GM11168 (cell line): ENCODE results near the gene PPARD.

Experiments used
- in situ Hi-C: fragments of 300-500 bp; cut with MboI; formaldehyde crosslinking; loops from one replicate; pipeline ENCODE4 v1.12.0; 2022; ENCODE audit warnings: low sequenced_read_pairs; ENCODE audit not compliant: unreplicated experiment

The PPARD gene

DNA sequence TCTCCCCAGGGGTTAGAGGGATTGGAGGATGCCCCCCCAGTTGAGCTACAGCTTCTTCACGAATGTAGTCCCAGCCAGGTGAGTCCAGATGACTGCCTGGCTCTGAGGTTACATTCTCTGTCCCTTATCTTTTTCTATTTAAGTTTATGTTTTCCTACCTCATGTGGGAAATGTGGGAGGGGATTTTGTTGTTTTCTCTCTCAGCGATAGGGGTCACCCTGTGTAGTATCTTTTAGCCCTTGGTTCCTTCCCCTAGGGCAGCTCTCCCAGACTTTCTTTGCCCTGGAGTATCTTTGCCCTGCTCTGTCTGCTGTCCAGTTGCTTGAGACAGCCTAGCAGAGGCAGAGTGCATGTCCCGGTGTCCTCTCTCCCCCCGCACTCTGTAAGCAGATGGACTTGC is 115.5 kb downstream of the PPARD start:
- in situ Hi-C loops: no loop called here

DNA sequence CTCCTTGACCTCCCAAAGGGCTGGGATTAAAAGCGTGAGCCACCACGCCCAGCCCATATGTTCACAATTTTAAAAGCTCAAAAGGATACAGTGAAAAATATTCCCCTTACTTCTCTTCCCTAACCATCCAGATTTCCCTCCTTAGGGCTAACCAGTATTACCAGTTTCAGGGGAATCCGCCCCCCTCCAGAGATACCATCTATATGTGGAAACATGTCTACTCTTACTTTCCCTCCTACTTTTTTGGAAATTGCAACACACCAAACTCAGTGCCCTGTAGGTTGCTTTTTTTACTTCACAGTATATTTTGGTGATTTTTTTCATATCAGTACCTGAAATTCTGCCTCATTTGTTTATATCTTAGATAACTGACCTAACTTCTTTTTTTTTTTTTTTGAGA is 118.9 kb downstream of the PPARD start:
- in situ Hi-C loops: no loop called here

DNA sequence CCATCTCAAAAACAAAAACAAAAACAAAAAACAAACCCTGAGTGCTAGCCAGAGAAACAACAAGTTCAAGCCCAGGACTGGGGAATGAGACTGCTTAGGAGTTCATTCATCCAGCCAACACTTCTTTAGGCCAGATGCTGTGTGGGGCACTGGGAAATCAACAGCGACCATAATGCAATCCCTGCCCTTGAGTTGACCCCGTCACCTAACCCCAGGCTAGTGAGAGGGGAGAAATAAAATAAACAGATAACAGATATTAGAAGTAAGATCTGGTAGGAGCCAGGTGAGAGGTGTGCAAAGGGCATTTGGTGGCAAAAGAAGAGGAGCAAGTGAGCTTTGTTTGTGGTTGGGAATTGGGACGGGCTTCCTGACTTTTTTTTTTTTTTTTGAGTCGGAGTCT is 120.9 kb downstream of the PPARD start:
- in situ Hi-C loops: no loop called here

DNA sequence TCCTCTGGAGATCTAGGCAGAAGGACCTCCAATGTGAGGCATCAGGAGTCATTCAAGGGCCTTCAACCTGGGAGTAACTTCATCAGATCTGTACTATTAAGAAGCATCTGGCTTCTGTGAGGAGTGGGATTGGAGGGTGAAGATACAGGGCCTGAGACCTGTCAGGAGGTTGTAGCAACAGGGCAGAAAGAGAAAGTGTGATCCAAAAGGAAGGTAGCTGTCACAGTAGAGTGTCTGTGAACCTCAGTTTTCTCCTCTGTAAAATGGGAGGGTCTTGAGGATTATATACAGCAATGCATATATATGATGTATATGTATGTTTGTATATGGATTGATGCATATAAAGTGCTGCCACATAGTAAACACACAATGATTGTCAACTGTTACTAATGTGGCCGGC is 123.3 kb downstream of the PPARD start:
- in situ Hi-C loops: no loop called here

DNA sequence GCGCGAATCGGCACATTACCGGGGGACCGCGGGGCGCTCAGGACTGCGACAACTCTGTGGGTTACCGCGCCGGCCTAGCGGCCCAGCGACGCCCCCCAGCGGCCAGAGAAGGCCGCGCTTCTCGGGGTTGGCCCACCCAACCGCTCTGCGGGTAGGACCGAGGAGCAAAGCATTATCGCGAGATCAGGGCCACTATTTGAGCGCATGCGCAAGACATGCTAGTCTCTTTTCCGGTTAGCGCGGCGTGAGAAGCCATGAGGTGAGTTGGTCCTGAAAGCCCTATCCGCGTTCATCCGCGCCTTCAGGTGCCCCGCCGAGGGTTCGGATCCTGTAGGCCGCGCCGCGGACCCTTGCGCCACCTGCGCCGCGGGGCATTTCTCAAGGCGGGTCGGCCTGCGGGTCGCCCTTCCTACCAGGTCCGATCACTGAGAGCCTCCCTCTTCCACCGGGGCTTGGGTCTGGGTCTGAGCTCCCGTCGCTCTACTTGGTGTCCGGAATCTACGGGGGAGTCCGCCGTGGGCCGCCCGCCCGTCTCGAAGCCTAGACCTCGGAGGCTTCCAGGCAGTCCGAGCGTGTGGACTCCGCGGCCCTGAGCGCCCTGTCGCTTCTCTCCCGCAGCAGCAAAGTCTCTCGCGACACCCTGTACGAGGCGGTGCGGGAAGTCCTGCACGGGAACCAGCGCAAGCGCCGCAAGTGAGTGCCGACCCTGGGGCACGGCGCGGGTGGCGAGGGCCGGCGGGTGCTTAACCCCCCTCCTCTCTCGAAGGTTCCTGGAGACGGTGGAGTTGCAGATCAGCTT is 126.0 kb downstream of the PPARD start, which contains the start of gene RPL10A:
Gene RPL10A (plus strand): TSS at position 221 of the 799 bp plus-strand sequence. CDS start 34 bp downstream, at position 255.
- in situ Hi-C loops: no loop called here

DNA sequence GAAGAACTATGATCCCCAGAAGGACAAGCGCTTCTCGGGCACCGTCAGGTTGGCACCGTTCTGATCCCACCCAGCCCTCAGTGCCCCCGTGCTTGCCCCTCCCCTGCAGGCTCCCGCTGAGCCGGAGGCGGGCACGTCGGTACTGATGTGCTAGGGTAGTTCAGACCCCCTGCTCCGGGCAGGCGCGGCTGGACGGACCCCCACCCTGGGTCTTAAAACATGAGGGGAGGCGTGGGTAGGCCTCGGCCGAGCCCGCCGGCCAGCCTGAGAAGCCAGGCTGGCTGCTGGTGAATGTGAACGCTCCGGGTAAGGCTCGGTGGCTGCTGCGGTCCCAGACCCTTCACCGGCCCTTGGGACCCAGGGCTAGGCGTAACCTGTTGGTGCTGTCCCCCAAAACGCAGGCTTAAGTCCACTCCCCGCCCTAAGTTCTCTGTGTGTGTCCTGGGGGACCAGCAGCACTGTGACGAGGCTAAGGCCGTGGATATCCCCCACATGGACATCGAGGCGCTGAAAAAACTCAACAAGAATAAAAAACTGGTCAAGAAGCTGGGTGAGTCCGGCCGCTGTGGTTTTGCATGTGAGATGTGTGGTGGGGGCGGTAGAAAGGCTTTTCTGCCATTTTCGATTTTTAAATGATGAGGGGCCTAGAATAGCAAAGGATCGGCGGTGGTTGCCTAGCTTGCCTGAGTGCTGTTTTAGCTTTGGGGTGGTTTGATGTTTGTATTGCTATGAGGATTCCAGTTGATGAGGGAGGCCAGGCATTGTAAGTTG is 126.8 kb downstream of the PPARD start:
- in situ Hi-C loops: no loop called here

DNA sequence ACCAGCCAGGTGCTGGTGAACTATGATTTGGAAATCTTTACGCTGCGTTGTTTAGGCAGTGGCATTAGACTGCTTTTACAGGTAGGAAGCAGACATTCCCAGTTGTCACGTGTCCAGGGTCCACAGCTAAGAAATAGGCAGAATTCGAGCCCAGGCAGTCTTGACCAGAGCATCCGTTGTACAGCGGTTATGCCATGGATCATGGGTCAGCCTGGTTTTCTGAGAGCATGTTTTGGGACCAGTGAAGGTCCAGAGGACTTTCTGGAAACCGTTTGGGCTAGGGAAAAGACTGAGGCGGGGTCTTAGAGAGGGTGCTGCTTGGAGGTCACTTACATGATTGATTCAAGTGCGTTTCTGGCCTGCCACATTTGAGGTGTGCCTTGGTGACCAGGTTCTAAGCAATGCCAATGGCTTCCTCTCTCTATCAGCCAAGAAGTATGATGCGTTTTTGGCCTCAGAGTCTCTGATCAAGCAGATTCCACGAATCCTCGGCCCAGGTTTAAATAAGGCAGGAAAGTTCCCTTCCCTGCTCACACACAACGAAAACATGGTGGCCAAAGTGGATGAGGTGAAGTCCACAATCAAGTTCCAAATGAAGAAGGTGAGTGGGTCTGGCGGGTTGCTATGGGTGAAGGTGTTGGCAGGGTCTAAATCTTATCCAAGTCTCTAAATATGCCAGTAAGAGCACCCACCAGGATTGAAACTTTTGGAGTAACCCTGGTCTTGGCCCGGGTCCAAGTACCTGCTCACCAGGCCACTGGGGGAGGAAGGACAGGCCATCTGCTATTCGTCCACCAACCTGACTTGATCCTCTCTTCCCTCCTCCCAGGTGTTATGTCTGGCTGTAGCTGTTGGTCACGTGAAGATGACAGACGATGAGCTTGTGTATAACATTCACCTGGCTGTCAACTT is 127.6 kb downstream of the PPARD start:
- in situ Hi-C loops: no loop called here

DNA sequence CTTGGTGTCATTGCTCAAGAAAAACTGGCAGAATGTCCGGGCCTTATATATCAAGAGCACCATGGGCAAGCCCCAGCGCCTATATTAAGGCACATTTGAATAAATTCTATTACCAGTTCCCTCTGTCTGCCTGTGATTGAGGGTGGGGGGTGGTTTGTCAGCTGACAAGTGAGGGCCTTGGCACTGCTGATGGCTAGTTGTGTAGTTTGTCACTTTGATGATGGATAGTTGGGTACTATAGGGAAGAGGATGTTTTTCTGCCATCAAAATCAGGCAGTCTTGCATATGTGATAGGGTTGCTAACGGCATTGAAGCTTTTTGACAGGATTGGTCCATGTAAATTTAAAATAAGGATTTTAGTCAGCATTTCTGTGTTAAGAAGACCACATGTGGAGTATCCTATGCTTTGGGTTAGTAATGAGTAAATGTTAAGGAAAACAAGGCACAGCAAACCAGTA is 128.3 kb downstream of the PPARD start:
- in situ Hi-C loops: no loop called here

DNA sequence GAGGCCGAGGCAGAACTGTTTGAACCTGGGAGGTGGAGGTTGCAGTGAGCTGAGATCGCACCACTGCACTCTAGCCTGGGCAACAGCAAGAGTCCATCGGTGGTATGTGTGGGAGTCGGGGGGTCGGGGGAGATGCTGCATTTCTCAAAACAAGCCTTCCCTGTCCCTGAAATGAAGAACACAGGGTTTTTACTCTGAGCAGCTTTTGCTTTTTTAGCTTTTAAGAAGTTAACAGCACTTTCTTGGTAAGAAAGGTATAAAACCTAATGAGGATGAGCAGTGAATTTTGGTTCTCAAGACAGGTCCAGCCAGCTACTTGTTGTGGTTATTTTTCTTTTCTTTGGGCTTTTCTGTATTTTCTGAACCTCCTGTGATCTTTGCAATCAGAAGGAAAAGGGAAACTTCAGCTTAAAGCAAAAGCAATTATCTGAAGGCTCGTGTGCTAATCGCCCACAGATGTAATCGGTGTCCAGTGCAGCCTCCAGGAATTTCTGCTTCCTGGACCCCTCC is 129.5 kb downstream of the PPARD start:
- in situ Hi-C loops: no loop called here

DNA sequence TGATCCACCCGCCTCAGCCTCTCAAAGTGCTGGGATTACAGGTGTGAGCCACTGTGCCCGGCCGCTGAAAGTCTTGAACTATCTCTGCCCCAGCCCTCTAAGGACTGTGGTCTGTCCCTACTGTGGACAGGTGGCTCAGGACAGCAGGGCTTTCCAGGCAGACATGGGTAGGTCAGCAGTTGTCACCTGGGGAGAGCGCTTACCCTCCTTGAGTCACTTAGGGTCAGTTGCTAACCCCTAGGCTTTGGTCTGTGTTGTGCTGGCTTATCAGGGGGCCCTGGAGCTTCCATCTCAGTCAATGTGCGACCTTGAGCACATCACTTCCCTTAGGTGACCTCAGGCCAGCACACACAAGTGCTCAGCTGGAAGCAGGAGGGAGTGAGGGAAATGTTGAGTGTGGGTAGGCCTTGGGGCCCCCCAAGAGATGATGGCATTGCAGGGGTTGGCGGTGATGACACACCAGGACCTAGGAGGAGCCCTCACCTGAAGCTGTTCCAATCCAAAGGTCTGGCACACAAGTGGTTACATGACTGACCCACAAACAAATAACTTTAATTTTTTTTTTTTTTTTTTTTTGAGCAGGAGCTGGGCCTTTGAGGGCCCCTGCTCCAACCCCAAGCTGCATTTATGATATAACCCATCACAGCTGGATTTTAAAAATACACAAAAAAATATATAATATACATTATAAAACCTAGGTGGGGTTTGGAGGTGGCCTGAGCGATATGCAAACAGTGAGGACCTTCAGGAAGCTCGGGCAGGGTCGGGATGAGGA is 130.9 kb downstream of the PPARD start:
- in situ Hi-C loops: no loop called here

DNA sequence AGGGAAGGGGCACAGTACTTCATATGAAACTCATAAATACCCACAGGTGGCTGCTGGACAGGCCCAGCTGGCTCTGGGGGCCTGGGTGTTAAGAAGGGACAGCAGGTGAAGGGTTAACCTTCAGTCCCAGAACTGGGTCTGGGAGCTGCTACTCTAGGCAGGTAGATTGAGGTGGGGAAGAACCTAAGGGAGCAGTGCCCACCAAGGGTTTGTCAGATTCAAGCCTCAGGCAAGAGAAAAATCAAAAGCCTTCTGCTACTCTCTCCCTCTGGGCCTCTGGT is 131.4 kb downstream of the PPARD start:
- in situ Hi-C loops: no loop called here

DNA sequence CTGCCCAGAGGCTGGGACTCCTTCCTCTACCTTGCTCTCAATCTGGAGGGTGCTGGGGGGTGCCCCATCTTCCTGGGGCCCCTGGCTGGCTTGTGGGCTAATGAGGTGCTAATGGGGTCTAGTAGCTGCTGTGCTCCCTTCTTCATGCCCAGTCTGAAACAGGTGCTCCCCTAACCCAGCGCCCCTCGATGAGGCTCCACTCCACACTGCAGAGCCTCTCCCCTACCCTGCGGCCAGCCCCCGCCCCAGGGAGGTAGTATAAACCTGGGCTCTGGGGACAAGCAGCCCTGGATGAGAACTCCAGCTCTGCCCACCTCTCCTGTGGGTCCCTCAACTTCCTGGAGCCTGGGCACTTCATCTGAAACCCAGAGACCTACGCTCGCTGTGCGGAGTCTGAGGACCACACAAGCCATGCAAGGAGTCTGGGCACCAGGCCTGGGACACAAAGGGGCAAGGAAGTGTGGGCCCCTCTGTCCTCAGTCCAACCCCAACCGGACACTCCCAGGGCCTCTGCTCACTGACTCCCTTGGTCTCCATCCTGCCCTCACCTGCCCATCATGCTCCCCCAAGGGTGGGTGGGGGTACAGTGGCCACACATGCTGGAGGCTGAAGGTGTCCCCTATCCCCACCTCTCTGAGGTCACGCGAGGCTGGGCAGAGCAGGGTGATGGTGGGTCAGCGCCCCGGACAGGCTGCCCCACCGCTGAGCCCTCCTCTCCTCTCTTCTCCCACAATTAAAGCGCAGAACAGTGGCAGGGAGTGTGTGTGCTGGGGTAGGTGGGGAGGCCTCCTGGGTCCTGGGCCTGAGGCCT is 132.0 kb downstream of the PPARD start:
- in situ Hi-C loops: no loop called here

DNA sequence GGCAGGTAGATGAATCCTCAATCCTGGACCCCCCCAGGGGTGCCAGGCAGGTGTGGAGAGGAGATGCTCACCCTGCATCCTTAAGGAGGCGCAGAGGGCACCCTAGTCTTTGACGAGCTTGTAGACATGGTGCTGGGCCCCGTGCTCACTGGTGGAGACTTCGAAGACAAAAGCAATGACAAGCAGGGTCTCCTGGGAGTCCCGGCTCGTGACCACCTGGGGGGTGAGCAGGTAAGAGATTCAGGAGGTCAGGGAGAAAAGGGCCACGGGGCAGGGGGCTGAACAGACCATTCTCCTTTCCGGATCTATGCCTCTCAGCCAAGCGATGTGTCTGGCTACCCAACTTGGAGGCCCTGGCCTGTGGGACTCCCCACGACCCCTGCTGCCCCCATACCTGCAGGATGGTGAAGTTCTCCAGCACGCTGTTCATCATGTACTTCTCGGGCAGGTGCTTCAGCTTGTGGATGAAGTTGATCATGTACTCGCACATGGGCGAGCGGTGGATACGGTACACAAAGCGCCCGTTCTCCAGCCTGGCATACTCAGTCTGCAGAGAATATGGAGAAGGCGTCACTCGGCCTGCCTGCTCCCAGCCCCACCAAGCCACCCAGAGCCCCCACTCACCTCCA is 132.7 kb downstream of the PPARD start:
- in situ Hi-C loops: no loop called here

DNA sequence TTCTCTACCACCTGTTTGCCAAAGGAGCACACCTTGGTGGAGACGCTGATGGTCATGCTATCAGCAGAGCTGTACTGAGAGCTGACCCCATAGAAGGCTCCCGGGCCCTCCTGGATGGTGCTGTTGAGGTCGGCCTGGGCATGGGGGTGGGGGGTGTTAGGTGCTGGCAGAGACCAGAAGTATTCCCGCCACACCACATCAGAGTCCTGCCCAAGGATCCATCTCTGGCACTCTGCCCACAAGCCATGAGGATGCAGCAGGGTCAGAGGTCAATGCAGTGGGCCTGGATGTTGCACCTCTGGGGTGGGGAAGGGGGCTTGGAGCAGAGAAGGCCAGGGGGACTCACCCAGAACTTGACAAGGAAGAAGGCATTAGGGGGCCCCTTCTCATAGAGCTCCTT is 133.2 kb downstream of the PPARD start:
- in situ Hi-C loops: no loop called here

DNA sequence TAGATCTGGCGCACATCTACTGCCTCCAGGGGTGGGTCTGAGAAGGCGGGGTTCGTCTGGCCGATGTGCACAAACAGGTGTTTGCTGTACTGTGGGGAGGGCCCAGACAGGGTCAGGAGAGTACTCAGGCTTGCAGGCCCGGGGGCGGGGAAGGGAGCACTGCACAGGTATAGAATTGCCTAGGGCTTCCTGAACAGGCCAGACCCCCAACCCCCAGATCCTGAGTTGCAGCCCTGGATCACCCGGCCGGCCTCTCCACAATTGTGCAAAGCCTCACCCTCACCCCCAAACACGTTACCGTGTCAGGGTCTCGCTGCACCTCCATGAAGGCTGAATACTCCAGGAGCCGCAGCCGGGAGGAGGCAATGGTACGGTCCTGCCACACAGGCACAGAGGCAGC is 133.6 kb downstream of the PPARD start:
- in situ Hi-C loops: no loop called here

DNA sequence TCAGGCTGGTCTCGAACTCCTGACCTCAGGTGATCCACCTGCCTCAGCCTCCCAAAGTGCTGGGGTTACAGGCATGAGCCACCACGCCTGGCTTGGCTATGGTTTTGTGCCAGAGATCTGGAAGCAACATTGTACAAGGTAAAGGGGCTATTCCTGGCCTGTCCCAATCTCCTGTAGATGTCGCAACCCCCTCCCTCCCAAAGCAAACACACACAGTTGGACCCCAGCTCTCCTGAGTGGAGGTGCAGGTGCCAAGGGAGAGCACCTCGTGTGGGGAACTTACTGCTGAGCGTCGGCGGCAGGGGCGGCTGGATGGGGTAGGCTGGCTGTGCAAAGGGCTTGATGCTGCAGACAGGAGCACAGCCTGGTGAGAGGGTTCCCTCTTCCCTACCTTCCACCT is 134.7 kb downstream of the PPARD start:
- in situ Hi-C loops: no loop called here
